Stimulated activated CD8-positive, alpha-beta memory T cell treated with anti-CD3 and anti-CD28 coated beads, Interleukin-12 subunit alpha, Interleukin-12 subunit beta, amount 100 ng/mL, for 4 hours (primary cell): ENCODE measurements around the gene SIRT4.
A peak's percentile ranks its signal among the peaks of the same experiment; 100 is the strongest.
"Not testable (repeated sequence)": the region's sequence is repeated elsewhere in the genome, so short reads cannot be mapped to it uniquely, and the experiment has no call there.

Source experiments
- DNase-seq: peaks from one replicate; pipeline ENCODE4 v3.0.0-alpha.2; 2020; ENCODE audit warnings: low read depth

SIRT4 gene

DNA sequence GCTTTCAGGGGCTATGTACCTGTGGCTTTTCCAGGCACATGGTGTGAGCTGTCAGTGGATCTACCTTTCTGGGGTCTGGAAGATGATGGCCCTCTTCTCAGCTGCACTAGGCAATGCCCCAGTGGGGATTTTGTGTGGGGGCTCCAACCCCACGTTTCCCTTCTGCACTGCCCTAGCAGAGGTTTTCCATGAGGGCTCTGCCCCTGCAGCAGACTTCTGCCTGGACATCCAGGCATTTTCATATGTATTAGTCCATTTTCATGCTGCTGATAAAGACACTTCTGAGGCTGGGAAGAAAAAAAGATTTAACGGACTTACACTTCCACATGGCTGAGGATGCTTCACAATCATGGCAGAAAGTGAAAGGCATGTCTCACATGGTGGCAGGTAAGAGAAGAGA lies 34.3 kb downstream of the SIRT4 start:
- DNase-seq: not testable (repeated sequence)

- no peak for DNase-seq
These were observed 35.6 kb downstream of the SIRT4 start for GRCh38 chr12:120337730-120338129.

DNA sequence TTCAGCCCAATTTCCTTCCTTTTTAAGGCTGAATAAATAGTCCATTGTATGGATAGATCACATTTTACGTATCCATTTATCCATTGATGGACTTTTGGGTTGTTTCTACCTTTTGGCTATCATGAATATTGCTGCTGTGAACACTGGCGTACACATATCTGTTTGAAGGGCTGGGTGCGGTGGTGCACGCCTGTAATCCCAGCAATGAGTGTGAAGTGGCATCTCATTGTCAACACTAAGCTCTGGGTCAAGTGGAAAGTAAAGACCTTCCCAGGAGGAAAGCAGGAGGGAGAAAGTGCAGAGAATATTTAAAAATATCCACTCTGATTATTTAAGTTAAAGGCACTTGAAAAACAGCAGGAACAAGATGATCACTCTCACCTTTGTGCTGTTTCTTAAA lies 37.1 kb downstream of the SIRT4 start:
- no peak for DNase-seq

DNA sequence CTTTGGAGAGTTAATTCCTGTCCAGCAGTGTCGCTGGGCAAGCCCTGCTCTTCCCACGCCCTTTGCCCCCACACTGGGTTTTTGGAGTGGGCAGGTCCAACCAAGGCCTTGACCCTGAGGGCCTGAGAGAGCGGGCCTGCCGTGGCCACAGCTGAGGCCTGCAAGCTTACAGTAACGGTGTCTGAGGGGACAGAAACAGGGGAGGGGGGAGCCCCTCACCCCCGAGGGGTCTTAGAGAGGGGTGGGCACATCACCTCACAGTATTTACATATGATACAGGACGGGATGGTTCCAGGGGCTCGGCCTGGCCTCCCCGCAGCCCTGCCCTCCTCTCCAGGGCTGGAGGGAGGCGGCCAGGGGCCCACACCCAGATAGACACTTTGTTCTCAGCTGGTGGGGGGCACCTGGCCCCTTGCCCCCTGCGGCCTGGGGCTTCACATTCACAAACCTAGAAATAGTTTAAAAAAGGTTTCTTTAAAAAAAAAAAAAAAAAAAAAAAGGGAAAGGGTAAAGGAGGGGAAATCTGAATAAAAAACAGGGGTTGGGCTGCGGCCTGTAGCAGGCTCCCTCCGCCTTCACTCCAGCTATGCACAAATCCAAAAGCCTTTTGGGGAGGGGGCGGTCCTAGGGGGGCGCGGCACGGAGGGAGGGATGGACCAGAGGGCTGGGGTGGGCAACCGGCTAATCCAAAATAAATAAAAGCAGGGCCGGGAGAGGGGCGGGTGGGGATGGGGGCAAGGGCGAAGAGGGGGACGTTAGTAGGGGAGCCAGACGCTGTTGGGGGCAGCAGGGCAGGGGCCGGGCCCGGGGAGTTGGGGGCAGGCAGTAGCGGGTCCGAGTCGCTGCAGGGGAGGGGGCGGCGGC lies 40.3 kb downstream of the SIRT4 start:
- no peak for DNase-seq

DNA sequence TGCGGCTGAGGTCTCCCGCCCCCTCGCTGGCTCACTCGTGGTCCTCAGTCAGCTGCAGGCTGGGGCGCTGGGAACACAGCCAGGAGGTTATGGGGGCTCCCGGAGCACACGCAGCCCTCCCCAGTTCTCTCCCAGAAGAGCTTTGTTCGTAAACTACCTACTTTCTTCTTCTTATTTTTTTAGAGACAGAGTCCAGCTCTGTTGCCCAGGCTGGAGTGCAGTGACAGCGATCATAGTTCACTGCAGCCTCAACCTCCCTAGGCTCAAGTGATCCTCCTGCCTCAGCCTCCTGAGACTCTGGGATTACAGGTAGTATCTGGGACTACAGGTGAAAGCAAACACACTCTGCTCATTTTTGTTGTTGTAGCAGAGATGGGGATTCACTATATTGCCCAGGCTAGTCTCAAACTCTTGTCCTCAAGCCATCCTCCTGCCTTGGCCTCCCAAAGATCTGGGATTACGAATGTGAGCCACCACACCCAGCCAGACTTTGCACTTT lies 41.0 kb downstream of the SIRT4 start:
- no peak for DNase-seq

GRCh38 chr12:120343692-120344091 lies 41.6 kb downstream of the SIRT4 start:
- DNase-seq: no peak

DNA sequence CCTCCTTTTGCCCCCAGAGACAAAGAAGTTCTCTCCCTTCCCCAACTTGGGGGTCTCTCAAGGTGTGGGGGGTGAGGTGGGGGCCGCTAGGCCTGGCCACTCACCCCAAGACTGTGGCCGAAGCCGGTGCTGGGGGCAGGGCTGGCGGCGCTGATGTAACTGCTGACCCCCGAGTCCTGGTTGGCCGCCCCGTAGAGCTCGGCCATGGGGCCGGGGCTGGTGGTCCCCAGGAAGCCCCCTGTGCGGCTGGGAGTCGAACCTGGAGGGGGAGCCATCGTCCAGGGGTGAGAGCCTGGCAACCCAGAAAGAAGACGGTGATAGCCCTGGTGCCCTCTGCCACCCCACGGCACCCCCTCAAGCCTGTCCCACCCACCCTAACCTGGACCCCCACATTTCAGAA lies 43.9 kb downstream of the SIRT4 start:
- no peak for DNase-seq

DNA sequence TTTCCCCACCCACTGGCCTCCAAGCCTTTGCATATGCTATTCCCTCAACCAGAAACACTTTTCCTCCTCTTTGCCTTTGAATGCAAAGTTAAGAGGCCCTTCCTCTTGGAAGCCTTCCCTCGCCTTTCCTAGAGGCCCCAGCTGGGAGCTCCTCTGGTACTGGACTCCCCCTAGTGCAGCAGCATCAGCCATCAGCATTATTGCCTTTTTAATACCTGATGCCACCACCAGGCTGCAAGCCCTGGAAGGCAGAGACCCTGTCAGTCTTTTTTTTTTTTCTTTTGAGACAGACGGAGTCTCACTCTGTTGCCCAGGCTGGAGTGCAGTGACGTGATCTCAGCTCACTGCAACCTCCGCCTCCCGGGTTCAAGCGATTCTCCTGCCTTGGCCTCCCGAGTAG lies 44.6 kb downstream of the SIRT4 start:
- no peak for DNase-seq

- no peak for DNase-seq
These were observed 45.6 kb downstream of the SIRT4 start for GRCh38 chr12:120347766-120348165.

- no peak for DNase-seq
These were observed 48.6 kb downstream of the SIRT4 start for GRCh38 chr12:120350576-120351350.

- DNase-seq: no peak
These were observed 50.0 kb downstream of the SIRT4 start for GRCh38 chr12:120352117-120352516.

- DNase-seq: no peak
These were observed 51.0 kb downstream of the SIRT4 start for GRCh38 chr12:120353136-120353535.

DNA sequence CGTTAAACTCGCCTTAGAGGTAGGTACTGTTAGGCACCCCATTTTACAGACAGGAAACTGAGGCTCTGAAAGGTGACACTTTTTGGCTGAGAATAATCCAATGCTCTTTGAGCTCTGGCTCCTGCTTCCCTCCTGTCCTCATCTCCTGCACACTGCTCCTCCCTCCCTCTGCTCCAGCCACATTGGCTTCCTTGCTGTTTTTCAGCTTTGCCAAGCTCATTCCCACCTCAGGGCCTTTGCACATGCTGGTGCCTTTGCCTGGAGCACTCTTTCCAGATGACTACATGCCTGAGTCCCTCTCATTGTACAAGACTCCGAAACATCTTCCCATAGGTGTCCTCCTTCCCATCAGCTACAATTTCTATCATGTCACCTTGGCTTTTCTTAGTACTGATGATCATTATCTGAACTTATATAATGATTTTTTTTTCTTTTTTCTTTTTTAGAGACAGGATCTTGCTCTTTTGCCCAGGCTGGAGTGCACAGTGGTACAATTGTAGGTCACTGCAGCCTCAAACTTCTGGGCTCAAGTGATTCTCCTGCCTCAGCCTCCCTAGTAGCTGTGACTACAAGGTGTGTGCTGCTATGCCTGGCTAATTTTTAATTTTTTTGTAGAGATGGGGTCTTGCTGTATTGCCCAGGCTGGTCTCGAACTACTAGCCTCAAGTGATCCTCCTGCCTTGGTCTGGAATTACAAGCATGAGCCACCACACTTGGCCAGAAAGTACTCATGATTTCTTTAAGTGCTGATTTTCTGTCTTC lies 51.6 kb downstream of the SIRT4 start:
- DNase-seq: no peak

DNA sequence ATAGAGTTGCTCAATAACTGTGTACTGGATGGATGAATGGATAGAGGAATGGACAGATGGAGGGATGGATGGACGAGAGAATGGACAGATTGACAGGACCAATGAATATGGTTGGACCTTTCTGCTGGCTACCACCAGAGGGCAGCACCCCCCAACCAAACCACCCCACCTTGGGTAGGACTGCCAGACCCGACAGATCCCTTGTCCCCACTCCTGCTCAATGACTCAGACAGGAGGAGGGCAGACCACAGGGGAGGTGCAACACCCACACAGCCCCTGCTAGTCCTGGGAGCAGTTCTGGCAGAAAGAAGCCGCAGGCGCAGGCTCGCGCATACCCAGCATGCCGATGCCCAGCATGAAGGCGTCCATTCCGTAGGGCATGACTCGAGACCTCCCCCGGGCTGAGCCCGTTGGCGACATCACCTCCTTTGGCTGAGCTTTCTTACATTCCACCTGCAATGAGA lies 54.5 kb downstream of the SIRT4 start:
- DNase-seq: peak; percentile 57

DNA sequence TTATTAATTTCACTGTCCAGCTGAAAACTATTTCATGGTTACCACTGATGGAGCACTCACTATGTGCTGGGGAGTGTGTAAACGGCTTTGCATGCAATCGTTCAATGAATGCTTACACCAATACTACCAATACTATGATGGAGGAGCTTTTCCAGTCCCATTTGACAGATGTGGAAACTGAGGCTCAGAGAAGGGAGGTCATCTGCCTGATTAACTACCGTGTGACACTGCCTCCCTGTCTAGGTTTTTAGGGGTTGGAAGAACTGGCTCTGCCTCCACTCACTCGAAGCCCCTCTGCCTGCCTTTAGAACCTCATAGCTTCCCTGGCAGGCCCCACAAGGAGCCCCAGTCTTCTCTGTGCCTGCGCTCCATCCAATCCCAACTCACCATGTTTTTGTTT lies 55.0 kb downstream of the SIRT4 start:
- DNase-seq: no peak

DNA sequence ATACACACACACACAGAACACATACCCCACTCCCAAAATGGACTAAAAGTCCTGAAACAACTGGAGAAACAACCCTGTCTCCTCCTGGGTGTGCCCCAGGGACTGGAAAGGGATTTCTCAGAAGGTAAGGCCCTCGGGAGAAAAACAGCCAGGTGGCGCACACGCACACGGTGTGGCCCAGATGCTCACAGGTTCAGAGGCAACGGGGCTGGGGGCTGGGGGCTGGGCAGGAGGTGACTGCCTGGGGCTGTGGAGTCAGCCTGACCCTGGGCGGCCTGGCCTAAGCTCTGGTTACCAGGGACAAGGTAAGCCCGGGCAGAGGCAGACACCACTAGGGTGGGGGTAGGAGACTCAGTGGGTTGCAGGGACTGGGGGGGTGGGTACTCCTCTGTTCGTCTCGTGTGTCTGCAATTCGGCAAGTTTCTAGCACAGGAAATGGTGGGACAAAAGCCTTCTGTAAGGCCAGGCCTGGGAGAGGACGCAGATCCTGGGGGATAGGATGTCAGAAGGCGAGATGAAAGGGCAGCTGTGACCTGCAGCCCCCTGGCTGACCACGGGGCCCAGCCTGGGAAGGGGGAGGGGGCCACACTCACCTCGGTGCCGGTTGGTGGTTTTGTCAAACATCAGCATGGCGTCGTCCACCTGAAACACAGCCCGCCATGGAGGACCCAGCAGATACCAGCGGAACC lies 56.4 kb downstream of the SIRT4 start:
- no peak for DNase-seq

DNA sequence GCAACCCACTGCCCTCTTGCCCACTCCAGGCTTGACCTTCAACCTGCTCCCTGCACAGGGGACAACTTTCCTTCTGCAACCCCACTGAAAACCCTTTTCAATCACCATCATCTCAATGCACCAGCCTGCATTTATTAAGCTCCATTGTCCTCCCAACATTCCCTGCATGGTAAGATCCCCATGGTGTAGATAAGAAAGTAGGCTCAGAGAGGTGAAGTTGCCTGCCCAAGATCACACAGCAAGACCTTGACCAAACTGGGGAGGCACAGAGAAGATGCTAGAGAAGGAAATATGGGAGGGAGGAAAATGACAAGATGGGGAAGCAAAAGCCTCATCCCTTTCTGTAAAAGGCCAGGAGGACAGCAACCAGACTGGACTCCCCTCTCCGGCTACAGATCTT lies 57.0 kb downstream of the SIRT4 start:
- no peak for DNase-seq

GRCh38 chr12:120361506-120362208 lies 59.5 kb downstream of the SIRT4 start:
- DNase-seq: no peak
